MG63 (cell line): ENCODE measurements around the gene ADAP1. TPM values are rescaled to one million over a fixed set of nuclear protein-coding genes. Genes with fewer than 3 reads are reported as not detected.

ENCODE experiments used
- DNase-seq: peaks from one replicate; pipeline ENCODE4 v3.0.0-alpha.2; 2020
- H3K27me3 ChIP-seq: fragments of 250-450 bp; sonication (Bioruptor Pico); 2 replicates; pipeline ENCODE4 v1.5.1; 2020; ENCODE audit warnings: mild to moderate bottlenecking, moderate library complexity
- H3K36me3 ChIP-seq: fragments of 250-450 bp; sonication (Bioruptor Pico); 2 replicates; pipeline ENCODE4 v1.5.1; 2020; ENCODE audit warnings: mild to moderate bottlenecking, moderate library complexity
- H3K4me3 ChIP-seq: fragments of 250-450 bp; sonication (Bioruptor Pico); 2 replicates; pipeline ENCODE4 v1.5.1; 2020; ENCODE audit warnings: mild to moderate bottlenecking, moderate library complexity
- H3K9me3 ChIP-seq: fragments of 250-450 bp; sonication (Bioruptor Pico); 2 replicates; pipeline ENCODE4 v1.5.1; 2020; ENCODE audit warnings: mild to moderate bottlenecking, moderate library complexity
- total RNA-seq: library from RNA; depleted of rRNA; stranded (reverse); fragments of >200 nt; shearing (Covaris generic); gene quantifications from 2 replicates; pipeline ENCODE4 v1.2.3, GENCODE V29; 2014; ENCODE audit warnings: low replicate concordance

ADAP1 gene
- total RNA-seq, 1 experiment from 2014 or later: 9.6 TPM

DNA sequence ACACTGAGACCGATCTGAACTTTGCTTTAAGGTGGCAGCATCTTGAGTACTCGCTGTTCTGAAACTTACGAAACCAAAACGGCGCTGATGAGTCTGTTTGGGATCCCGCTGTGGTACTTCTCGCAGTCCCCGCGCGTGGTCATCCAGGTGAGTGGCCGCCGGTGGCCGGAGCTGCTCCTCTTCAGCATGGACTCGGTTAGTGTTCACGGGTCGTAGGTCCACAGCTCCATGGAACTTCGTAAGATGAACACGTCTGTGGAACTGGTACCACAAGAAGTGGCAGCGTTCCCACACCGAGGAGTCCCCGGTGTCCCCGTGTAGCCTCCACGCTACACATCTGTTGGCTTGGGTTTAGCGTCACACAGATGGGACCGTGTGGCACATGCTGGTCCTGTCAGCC is 88.6 kb downstream of the ADAP1 start:
- H3K9me3 ChIP-seq: no peaks in the 10 kb centered on the region
- no peak overlapping the region for H3K4me3 ChIP-seq
- H3K27me3 ChIP-seq: no peaks in the 10 kb centered on the region
- DNase-seq: no peak
- H3K36me3 ChIP-seq: peaks cover 52% of the 10 kb centered on the region

DNA sequence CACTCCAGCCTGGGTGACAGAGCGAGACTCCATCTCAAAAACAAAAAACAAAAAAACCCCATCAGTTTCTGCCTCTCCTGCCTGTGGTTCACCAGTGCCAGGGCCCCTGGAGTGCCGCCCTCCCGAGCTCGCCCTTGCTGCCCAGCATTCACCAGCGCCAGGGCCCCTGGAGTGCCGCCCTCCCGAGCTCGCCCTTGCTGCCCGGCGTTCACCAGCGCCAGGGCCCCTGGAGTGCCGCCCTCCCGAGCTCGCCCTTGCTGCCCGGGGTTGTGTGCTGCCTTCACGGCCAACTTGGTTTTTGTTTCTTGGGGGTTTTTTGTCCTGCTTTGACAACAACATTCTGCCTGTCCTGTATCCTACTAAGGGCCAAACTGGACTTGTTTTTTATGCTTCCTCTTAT is 91.4 kb downstream of the ADAP1 start:
- Histone ChIP-seq H3K27me3 (no peaks in the 10 kb centered on the region), H3K36me3 (peaks cover 68% of the 10 kb centered on the region), H3K9me3 (no peaks in the 10 kb centered on the region), H3K4me3 (no peak overlapping the region)
- DNase-seq: no peak

DNA sequence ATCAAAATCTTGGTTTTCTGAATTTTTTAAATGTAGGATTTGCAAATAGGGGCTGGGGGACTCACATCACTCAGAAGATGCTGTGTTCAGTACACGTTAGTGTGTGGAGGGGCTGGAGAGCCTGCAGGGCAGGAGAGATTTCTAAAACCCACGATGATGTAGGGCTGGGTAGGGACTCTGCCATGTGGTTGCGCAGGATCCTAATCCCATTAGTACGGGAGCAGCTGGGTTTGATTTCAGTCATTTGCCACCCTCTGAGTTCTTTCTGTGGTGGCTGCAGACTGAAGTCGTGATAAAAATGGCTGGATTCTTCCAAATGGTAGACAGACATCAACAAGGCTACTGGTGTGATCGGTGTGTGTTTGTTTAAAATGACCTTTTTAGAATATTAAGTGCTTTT is 92.3 kb downstream of the ADAP1 start:
- peaks cover 68% of the 10 kb centered on the region for H3K36me3 ChIP-seq
- no peak for DNase-seq
- H3K27me3 ChIP-seq: no peaks in the 10 kb centered on the region
- H3K4me3 ChIP-seq: no peak overlapping the region
- no peaks in the 10 kb centered on the region for H3K9me3 ChIP-seq

DNA sequence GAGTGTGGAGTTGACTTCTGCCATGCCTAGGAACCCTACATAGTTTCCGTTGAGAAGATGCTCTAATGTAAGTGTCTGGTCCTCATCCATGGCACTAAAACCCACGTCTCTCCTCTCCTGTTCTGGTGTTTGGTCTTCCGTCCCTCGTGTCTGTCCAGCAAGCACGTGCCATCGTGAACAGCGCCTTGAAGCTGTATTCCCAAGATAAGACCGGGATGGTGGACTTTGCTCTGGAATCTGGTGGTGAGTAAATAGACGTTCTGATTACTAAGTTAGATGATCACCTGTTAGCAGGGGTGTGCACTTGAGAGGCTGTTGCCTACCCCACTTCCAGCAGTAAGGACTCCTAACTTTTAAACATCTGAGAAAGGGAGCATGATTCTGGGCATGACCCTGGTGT is 93.3 kb downstream of the ADAP1 start:
- no peak for DNase-seq
- Histone ChIP-seq H3K4me3 (no peak overlapping the region), H3K9me3 (no peaks in the 10 kb centered on the region), H3K36me3 (peaks cover 73% of the 10 kb centered on the region), H3K27me3 (no peaks in the 10 kb centered on the region)

DNA sequence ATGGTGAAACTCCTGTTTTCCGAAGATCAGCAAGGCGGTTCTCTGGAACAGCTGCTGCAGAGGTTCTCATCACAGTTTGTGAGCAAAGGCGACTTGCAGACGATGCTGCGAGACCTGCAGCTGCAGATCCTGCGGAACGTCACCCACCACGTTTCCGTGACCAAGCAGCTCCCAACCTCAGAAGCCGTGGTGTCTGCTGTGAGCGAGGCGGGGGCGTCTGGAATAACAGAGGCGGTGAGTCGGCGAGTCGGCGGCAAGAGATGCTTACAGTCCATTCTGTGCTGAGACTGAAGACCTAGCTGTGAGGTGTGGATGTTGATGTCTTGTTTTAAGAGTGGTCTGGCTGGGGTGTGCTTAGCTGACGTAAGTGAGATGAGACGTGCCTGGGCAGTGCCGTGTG is 94.3 kb downstream of the ADAP1 start:
- DNase-seq: no peak
- H3K4me3 ChIP-seq: no peak overlapping the region
- H3K9me3 ChIP-seq: no peaks in the 10 kb centered on the region
- H3K36me3 ChIP-seq: peaks cover 74% of the 10 kb centered on the region
- no peaks in the 10 kb centered on the region for H3K27me3 ChIP-seq

DNA sequence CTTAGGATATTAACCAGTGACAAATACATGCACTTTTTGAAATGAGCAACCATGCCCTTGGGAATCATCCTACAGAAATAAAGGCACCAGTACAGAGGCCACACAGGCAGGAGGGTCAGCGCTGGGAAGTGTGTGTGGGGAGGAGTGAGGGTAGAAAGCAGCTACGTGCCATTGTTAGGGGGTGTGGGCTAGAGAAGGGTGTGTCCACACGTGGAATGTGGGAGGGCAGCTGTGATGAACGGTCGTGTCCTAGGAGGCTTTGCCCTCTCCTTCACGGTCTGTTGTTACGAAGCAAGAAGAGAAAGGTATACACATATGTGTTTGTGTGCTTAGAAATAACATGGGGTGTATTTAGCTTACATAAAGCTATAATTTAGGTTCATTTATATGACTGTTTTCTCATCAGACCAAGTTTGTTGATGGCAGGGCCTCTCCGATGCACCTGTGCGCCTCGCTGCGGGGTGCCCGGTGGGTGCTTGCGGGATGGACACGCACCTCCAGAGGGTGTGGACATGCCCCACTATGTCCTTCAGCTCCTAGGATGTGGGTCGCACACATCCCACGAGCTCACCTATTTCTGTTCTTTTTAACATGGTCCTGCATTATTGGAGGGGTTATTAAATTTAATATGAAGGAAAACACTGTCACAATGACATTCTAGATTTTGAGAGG is 95.0 kb downstream of the ADAP1 start:
- no peaks in the 10 kb centered on the region for H3K27me3 ChIP-seq
- no peak for DNase-seq
- H3K9me3 ChIP-seq: no peaks in the 10 kb centered on the region
- peaks cover 78% of the 10 kb centered on the region for H3K36me3 ChIP-seq
- H3K4me3 ChIP-seq: no peak overlapping the region

DNA sequence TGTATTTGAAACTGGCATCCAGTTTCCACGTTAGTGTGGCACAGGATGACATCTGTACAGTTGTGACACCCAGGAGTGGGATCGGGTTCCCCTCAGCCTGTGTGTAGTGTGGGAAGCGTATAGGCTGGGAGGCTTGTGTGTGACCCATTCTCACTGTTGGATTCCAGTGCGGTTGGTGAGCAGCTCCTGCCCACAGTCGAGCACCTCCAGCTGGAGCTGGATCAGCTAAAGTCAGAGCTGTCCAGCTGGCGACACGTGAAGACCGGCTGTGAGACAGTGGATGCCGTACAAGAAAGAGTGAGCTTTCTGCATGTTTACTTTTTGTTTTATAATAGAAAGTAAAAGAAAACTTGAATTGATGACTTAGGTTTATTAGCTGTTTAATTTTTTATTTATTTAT is 96.8 kb downstream of the ADAP1 start:
- Histone ChIP-seq H3K27me3 (no peaks in the 10 kb centered on the region), H3K36me3 (peaks cover 89% of the 10 kb centered on the region), H3K4me3 (no peak overlapping the region), H3K9me3 (no peaks in the 10 kb centered on the region)
- no peak for DNase-seq

DNA sequence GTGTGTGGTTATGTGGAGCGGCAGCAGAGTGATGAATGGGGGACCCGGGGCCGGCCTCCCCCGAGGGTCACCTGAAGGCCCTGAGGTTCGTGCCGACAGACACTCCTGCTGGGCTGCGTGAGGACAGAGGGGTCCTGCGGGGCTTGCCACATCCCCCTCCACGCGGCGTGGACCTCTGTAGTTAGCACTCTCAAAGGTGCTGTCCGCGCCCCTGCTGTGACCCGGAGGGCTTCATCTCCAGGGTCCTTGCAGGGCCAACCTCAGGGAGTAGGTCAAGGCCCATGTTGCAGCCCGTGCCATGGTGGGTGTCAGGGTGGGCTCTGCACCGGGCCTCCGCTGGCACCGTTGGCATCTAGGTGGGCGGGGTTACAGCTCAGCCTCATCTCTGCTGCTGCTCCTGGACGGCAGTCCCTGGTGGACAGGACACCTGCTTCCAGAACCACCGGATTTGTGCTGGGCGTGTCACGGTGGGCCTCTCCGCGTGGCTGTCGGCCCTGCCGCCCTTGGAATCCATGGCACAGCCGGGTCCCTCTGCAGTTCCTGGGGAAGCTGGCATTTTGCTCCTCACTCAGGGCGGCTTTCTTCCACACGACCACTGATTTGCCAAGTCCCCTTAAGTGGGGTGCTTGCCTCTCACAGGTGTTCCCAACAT is 97.9 kb downstream of the ADAP1 start:
- H3K4me3 ChIP-seq: no peak overlapping the region
- H3K9me3 ChIP-seq: no peaks in the 10 kb centered on the region
- H3K36me3 ChIP-seq: peaks cover 89% of the 10 kb centered on the region
- no peaks in the 10 kb centered on the region for H3K27me3 ChIP-seq
- DNase-seq: no peak

DNA sequence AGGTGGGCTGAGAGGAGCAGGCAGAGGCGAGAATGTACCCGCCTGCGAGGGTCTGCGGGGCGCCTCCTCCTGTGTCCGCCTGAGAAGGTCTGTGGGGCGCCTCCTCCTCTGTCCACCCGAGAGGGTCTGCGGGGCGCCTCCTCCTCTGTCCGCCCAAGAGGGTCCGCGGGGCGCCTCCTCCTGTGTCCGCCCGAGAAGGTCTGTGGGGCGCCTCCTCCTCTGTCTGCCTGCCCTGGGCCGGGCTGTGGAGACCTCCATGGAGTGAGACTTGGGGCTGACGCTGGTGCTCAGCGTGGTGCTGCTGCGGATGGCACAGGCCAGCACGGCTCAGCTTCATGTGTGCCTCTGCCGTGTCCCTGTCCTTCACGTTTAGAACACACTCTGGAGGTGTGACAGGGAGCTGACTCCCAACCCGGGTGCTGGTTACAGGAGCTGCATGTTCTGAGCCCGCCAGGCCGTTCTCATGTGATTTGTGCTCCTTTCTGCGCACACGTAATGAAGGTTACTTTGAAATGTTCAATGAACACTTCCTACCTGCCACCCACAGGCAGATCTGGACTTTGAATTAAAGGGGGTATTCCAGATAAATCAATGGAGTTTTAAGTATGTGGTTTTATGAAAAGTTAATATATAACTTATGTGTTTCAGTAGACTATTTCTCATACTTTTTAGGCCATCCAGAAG is 98.7 kb downstream of the ADAP1 start:
- H3K4me3 ChIP-seq: no peak overlapping the region
- DNase-seq: no peak
- no peaks in the 10 kb centered on the region for H3K27me3 ChIP-seq
- no peaks in the 10 kb centered on the region for H3K9me3 ChIP-seq
- peaks cover 88% of the 10 kb centered on the region for H3K36me3 ChIP-seq

DNA sequence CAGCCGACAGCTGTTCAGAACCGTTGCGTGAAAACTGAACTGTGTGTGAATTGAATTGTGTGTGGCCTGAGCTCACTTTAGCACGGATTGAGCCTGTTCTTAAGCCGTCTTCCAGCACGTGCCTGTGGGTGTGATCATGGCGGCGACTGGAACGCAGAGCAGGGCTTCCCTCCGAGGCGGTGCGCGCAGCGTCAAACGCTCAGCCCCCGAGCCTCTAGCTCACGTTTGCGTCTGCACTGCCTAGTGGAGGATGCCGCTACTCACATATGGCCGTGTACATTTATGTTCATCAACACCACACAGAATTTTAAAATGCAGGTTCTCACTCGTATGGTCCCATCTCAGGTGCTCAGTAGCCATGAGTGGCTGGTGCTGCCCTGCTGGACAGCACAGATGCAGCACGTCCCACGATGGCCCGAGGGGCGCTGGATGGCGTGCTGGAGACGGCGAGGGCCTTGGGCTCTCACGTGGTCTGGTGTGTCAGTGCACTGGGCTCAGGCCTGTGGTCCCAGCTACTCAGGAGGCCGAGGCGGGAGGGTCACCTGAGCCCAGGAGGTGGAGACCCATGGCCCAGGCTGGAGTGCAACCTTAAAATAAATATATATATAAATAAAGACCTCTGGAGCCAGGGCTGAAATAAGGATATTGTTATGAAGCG is 100.2 kb downstream of the ADAP1 start:
- Histone ChIP-seq H3K9me3 (no peaks in the 10 kb centered on the region), H3K36me3 (peaks cover 86% of the 10 kb centered on the region), H3K27me3 (no peaks in the 10 kb centered on the region), H3K4me3 (no peak overlapping the region)
- no peak for DNase-seq

DNA sequence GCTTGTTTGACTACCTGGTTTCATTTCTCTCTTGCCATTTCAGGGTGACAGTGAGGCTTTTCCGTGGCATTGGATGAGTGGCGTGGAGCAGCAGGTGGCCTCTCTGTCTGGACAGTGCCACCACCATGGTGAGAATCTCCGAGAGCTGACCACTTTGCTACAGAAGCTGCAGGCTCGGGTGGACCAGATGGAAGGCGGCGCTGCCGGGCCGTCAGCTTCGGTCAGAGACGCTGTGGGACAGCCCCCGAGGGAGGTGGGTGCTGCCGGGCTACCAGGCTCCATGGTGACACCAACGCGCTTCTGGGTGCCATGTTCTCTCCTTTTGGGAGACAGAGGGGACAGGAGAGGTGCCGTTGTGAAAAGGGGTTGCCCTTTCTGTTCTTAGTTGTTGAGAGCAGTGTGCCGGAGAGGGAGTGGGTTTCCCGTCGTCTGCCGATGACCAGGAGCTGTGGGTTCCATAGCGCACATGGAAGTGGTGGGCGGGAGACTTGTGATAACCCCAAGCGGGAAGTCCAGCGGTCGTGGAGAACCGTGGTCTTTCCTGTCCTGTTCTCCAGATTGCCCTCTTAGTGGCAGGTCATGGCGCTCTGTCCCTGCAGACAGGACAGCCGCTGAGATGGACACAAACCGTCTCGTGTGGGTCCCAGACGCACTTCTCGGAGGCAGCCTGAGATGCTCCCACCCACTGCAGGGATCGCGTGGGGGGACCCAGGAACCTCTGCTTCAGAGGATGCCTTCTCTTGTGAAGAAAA is 100.9 kb downstream of the ADAP1 start:
- Histone ChIP-seq H3K27me3 (no peaks in the 10 kb centered on the region), H3K36me3 (peaks cover 85% of the 10 kb centered on the region), H3K9me3 (no peaks in the 10 kb centered on the region), H3K4me3 (no peak overlapping the region)
- DNase-seq: no peak

DNA sequence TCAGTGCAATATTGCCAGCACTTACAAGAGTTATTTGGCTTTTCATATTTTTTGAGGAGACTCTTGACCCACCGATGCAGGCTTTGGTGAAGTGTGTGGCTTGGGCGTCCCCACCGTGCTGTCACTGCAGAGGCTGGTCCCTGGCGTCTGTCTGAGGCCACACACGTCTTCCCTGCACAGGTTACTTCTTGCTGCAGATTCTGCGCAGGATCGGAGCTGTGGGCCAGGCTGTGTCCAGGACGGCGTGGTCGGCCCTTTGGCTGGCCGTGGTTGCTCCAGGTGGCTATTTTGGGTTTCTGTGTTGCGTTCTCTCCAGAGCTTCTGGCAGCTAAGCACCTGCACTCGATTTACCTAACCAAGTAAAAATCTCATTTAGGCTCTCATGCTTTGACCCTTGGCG is 103.3 kb downstream of the ADAP1 start:
- H3K27me3 ChIP-seq: no peaks in the 10 kb centered on the region
- no peak overlapping the region for H3K4me3 ChIP-seq
- H3K36me3 ChIP-seq: peaks cover 72% of the 10 kb centered on the region
- 0 out of 2 replicates have a peak, but pooled peaks cover 2% of the 10 kb centered on the region for H3K9me3 ChIP-seq
- DNase-seq: no peak

DNA sequence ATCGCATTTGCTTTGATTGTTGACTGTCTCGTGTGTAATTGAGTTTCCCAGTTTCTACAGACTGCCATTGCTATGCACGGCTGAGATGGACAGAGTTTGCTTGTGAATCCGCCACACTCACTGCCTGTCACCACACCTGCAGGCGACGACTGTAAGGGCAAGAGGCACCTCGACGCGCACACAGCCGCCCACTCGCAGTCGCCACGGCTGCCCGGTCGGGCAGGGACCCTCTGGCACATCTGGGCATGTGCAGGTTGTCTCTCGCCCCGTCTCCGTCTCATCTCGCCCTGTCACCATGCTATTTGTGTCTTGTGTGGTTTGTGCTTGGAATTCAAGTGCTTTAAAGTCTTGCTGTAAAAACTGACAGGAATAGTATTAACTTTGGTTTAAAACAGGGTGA is 104.7 kb downstream of the ADAP1 start:
- no peak overlapping the region for H3K4me3 ChIP-seq
- DNase-seq: no peak
- H3K9me3 ChIP-seq: 0 out of 2 replicates have a peak, but pooled peaks cover 2% of the 10 kb centered on the region
- H3K36me3 ChIP-seq: peaks cover 70% of the 10 kb centered on the region
- no peaks in the 10 kb centered on the region for H3K27me3 ChIP-seq

DNA sequence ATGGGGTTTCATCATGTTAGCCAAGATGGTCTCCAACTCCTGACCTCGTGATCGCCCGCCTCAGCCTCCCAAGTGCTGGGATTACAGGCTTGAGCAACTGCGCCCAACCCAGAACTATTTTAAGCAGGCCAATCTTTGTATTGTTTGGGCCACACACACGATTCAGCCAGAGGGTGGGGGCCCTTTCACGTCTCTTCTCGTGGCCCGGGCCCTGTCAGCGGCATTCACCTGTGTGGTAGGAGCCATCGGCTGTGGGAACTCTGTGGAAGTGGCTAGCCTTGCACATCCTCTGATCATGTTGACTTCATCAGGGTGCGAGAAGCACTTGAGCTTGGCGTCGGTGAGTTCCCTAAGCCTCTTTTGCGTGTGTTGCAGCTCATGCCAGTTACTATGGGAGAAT is 105.3 kb downstream of the ADAP1 start:
- no peak for DNase-seq
- Histone ChIP-seq H3K9me3 (0 out of 2 replicates have a peak, but pooled peaks cover 2% of the 10 kb centered on the region), H3K4me3 (no peak overlapping the region), H3K36me3 (peaks cover 69% of the 10 kb centered on the region), H3K27me3 (no peaks in the 10 kb centered on the region)
